ENCODE measurements around the gene THAP9.
A peak's percentile ranks its signal among the peaks of the same experiment; 100 is the strongest.

Gene THAP9

GRCh38 chr4:82885410-82885809 is 15.1 kb upstream of the THAP9 start:
- ChIA-PET POLR2A (no interaction called here), CTCF (interaction anchor here (0.6 kb wide), 1 partner anchor 408 kb away, joined by 3 read pairs; no protein-coding TSS in a partner anchor)
- Histone ChIP-seq H3K4me3 (ENCODE audit: low read depth, low read length) (no peak overlapping the region), H3K36me3 (ENCODE audit: control insufficient read depth in 2 of 2, insufficient read depth in 1 of 2, low read length in 2 of 2) (peaks cover 0 to 7% of the 10 kb centered on the region in 2 experiments; a peak in 2 of 3 replicates), H3K4me1 (ENCODE audit: control insufficient read depth, insufficient read depth, low read length) (peaks cover 7% of the 10 kb centered on the region; the same call in 1 of the 2 replicates), H3K27ac (ENCODE audit: extremely low read depth, low read depth, low read length) (no peak overlapping the region), H3K9me3 (ENCODE audit: control insufficient read depth, insufficient read depth, low read depth, low read length) (no peaks in the 10 kb centered on the region)
- peak; percentile 38; the same call in 1 of the 2 replicates for TF ChIP-seq PRDM6 (tag by site-specific recombination; IDR thresholded peaks at IDR 0.05)
- TF ChIP-seq ZNF629 (tag by site-specific recombination; IDR thresholded peaks at IDR 0.05) = no peak

GRCh38 chr4:82886147-82886942 is 14.2 kb upstream of the THAP9 start:
- Histone ChIP-seq H3K4me3 (ENCODE audit: low read depth, low read length) (no peak overlapping the region), H3K4me1 (ENCODE audit: control insufficient read depth, insufficient read depth, low read length) (peaks cover 7% of the 10 kb centered on the region; the same call in 1 of the 2 replicates), H3K9me3 (ENCODE audit: control insufficient read depth, insufficient read depth, low read depth, low read length) (no peaks in the 10 kb centered on the region), H3K27ac (ENCODE audit: extremely low read depth, low read depth, low read length) (no peak overlapping the region), H3K36me3 (ENCODE audit: control insufficient read depth in 2 of 2, insufficient read depth in 1 of 2, low read length in 2 of 2) (peaks cover 0 to 4% of the 10 kb centered on the region in 2 experiments; a peak in 2 of 3 replicates)
- TF ChIP-seq PRDM10 (tag by site-specific recombination; IDR thresholded peaks at IDR 0.05) (peak; percentile 50), ZNF513 (tag by site-specific recombination; IDR thresholded peaks at IDR 0.05) (peak; percentile 16; the same call in 1 of the 2 replicates), ZNF768 (tag by site-specific recombination; IDR thresholded peaks at IDR 0.05) (no peak), ZNF692 (tag by site-specific recombination; IDR thresholded peaks at IDR 0.05) (no peak), ZSCAN16 (tag by site-specific recombination; IDR thresholded peaks at IDR 0.05) (no peak), ZNF221 (tag by site-specific recombination; IDR thresholded peaks at IDR 0.05; ENCODE audit: borderline replicate concordance) (no peak), ZNF311 (tag by site-specific recombination; IDR thresholded peaks at IDR 0.05; ENCODE audit: borderline replicate concordance) (no peak), ZNF292 (tag by site-specific recombination; IDR thresholded peaks at IDR 0.05; ENCODE audit: borderline replicate concordance, low read depth) (no peak), ATF2 (tag by site-specific recombination; IDR thresholded peaks at IDR 0.05; ENCODE audit: low read depth) (peak; percentile 78), REST (tag by site-specific recombination; IDR thresholded peaks at IDR 0.05) (no peak), ZNF350 (tag by site-specific recombination; IDR thresholded peaks at IDR 0.05) (no peak)
- CTCF ChIA-PET = interaction anchor here (0.7 to 0.9 kb wide), 2 partner anchors 10 to 34 kb away, joined by 3 to 7 read pairs; no protein-coding TSS in a partner anchor
- POLR2A ChIA-PET = interaction anchor here (1.5 kb wide), 1 partner anchor 14 kb away, joined by 4 read pairs; the partner anchor contains the start of gene THAP9
